ENCODE measurements around the gene C22orf39.
"Not testable (repeated sequence)": the region's sequence is repeated elsewhere in the genome, so short reads cannot be mapped to it uniquely, and the experiment has no call there.

The C22orf39 gene

GRCh38 chr22:19453718-19454117 is 6.2 kb upstream of the C22orf39 start:
- no peak for DNase-seq

DNA sequence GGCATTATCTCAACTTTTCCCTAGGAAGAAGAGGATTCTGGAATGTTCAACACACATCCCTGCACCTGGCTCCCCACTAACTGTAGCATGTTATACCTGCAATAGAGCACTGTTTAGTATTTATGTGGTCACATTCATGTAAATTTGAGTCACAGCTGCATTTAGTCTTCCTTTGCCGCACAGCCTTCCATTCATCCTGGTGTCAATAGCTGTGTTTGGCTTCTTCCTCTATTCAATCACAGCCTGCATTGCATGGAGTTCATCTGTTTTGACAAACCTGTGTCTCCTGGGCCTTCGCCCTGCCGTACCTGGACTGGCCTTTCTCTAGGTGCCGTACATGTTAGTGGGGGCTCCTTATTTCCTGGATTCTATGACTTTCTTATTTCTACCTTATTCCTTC is 4.1 kb upstream of the C22orf39 start:
- DNase-seq = no peak

DNA sequence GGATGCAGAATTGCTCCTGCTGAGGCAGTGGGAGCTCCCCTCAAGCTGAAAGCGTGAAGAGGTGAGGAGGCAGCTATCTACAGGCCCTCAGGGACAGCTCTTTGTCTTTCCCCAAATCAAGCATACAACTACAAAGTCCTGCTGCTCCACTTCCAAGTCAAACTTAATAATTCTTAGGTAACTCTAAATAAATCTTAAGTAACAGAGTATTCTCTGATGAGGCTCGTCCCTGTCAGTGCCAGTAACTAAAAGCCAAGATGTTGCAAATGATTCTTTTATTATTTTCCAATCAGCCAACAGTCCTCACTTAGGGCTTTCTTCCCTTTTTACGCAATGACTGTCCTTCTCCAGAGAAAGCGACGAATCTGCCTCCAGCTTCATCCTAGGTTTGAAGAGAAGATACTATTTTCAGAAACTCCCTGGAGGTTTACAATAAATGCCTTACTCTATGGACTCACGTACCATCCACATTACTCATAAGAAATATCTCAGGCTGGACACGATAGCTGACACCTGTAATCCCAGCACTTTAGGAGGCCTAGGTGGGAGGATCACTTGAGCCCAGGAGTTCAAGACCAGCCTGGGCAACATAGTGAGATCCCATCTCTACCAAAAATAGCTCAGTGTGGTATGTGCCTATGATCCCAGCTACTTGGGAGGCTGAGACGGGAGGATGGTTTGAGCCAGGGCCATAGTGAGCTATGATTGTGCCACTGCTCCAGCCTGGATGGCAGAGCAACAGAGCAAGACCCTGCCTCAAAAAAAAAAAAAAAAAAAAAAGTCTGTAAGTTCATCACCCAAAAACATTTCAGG is 3.1 kb upstream of the C22orf39 start:
- DNase-seq = no peak

DNA sequence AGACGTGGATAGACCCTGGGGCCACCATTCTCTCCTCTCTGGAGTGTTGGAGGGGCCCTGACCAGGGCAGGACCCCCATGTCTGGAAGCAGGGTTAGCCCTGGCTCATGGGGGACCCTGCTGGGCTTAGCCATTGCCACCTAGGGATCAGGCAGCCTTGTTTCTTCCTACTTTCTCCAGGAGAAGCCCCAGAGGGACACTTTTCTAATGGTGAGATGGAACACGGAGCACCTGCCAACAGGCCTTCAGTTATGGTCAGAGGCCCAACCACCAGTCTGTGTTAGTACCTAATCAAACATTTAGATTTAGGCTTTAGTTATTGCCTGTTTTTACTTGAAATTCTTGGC is 1.9 kb upstream of the C22orf39 start:
- no peak for DNase-seq

DNA sequence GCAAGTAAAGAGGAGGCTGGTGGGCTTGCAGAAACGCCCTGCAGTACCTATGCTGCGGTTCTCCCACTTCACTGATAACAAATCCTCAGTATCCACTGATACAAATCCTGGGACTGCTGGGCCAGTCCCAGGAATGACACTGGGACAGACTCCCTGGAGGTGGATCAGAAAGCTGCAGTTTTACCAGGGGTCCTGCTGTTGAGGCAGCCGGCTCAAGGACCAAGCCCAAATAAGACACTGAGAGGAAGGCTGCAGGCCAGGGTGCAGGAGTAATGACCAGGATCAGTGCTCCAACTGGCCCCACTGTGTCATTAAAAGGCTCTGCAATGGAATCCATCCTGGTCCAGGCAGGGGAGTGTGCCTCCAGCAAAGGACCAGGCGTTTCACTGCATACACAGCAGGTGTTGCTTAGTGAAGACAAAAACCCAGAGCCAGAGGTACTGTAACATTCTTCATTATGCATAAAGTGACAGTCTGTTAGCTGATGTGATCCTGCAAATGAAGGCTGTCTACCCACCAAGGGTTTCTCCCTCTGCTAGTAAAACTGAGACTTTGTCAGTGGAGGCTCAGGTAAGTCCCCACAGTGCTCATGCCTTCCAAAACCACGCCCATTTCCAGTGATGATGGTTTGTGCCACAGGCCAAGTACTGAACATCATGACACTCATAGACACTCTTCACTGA is 1.4 kb upstream of the C22orf39 start:
- DNase-seq = no peak

GRCh38 chr22:19448076-19448607 is 631 bp upstream of the C22orf39 start:
- DNase-seq = no peak

- no peak for DNase-seq
Observed at GRCh38 chr22:19446603-19447329, 745 bp downstream of the C22orf39 start.

- DNase-seq = not testable (repeated sequence)
Observed at GRCh38 chr22:19445279-19445982, 2.1 kb downstream of the C22orf39 start.

DNA sequence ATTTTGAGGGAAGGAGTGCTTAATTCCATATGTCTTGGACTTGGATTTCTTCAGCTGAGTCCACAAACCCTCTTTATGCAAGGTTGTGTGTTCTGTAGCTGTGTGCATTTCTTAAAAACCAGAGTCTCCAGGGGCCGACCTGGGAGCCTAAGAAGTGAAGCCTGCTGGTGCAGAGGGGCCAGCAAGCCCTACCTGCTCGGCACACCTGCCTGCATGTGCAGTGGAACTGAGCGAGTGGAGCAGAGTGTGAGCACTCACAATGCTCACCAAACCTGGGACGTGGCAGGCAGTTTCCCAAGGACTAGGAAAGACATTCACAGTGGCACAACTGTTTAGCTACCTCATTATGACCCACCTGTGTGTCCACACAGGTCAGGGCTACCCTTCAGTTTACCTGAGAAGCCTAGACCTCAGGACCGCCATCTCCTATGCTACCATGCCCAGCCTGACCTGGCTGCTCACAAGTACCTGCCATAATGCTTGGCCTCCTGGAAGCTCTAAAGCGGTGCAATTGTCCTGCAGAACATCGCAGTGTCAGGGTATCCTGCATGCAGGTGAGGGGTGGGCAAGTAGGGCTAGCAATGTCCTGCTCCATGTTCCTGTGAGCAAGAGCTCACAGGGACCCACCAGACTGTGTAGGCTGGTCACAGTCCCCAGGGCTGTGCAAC is 3.8 kb downstream of the C22orf39 start:
- DNase-seq = no peak

DNA sequence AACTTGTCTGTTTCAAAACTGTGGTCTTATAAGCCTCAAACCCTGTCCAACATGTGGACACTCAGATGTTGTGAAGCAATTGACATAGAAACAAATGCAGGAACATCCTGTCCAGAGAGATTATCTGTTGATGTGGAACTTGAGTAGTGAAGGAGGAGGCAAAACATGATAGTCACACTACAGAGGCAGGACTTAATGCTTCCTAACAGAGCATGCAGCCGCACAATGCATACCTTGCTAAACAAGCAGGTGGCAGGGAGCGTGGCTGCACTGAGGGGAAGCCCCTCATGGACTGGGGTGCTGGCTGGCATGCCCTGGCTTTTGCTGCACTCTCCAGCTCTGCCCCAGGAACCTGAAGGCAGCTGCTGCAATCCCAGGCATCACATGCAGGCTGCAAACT is 5.3 kb downstream of the C22orf39 start:
- no peak for DNase-seq

DNA sequence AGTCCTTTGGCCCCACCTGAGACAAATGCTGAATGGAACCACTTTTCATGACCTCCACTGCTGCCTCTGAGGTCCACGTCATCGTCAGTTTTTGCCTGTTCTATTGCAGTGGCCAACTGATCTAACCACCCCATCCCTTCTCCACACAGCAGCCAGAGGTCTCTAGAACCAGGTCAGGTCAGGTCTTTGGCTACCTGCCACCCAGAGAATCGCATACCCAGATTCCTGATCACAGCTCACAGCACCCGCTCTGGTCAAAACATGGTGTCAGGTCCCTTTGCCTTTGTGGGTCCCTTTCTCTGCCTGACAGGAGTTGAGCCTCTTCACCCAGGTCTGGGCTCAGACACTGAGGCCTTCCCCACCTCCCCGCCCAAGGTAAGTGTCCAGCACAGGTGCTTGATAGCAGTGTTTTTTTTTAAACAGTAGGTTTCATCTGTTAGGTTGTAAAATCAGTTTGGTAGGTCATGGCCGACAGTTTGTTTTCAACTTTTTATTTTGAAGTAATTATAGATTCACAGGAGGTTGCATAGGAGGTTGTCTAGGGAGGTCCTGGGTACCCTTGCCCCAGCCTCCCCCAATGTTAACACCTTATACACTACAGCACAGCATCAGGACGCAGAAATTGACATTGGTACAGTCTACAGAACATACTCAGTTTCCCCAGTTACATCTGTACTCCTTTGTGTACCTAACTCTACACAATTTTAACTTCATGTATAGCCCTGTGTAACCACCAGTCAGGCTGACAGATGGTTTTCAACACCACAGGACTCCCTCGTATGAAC is 6.9 kb downstream of the C22orf39 start:
- DNase-seq = no peak

- DNase-seq = no peak
Observed at GRCh38 chr22:19438298-19438697, 9.2 kb downstream of the C22orf39 start.

- DNase-seq = not testable (repeated sequence)
Observed at GRCh38 chr22:19436444-19437161, 10.9 kb downstream of the C22orf39 start.

DNA sequence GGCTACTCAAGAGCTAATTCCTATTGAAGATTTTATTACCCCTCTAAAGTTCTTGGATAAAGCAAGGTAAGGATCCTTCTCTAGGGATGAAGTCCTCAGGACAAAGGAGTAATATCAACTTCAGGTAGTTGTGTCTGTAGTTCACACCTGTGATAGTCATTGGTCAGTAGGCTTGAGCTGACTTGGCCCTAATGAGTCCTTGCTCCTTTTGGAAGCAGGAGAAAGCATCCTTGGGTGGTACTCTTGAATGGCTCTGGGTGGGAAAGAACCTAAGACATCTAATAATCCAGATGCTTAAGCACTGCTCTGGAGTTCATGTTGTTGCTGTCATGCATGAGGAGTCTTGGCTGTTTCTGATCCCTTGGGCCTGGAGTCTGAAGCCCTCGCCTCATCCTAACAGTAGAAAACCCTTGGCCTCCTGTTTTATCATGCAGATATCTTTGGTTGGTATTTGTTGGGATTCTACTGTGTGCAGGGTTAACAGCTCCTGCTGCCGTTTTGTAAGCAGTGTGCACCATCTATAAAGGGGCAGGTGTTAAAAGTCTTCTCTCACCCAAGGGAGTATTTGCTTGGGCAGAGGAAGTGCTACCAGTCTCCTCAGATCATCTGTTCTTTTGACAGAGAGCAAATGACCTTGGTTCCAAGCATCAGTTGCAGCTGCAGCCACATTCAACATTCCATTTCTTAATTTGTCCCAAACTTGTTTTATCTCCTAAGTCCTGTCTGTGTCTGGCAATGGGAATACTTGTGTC is 12.5 kb downstream of the C22orf39 start:
- no peak for DNase-seq

DNA sequence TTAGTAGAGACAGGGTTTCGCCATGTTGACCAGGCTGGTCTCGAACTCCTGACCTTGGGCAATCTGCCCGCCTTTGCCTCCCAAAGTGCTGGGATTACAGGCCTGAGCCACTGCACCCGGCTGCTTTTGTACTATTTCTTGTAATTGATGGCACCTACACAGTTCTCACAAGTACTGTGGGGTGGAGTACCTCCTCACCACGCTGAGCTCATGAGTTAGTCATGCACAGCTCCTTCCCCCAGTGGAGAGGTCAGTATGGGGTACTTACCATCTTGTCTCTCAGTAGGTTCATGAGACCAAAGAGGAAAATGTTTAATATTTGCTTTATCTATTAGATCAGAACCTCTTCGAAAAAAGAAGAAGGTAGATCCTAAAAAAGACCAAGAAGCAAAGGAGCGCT is 13.1 kb downstream of the C22orf39 start:
- DNase-seq = no peak

GRCh38 chr22:19432133-19432851 is 15.2 kb downstream of the C22orf39 start, which contains the start of gene MRPL40:
MRPL40 (plus strand) TSS chr22:19432545; CDS start chr22:19432555, 10 bp downstream.
- DNase-seq = peak; percentile 77

GRCh38 chr22:19431649-19432132 is 15.8 kb downstream of the C22orf39 start, which contains the start of gene HIRA:
HIRA (minus strand) TSS chr22:19431733; CDS start chr22:19431476, 257 bp downstream.
- peak; percentile 78 for DNase-seq

DNA sequence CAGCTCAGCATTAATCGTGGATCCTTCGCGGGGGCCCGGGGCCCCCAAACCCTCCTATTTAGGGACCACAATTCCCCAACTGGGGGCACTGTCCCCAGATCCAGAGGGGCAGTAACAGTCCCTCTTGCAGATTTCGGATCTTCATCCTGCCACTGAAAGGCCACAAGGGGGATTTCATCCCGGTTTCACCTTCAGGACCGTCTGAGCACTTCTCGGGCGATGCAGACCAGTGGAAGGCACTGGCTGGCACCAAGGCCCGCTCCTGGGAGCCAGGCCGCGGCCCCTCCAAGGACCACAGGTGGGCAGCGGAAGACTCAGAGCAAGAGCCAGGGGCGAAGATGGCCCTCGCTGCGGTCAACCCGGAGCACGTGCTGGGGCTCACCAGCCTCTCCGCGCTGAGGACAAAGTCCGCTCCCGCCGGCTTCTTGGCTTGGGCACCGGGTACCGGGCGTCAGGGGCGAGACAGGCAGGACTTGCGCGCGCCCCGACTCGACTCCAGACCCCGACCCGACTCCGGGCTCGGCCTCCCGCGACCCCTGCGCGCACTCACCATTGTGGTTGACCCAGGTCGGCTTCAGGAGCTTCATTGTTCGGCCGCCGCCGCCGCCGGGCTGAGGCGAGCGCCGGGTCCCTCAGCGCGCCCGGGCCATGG is 16.5 kb downstream of the C22orf39 start:
- no peak for DNase-seq
